HG03175 (cell line): ENCODE data around the gene LCNL1.
A peak's percentile ranks its signal among the peaks of the same experiment; 100 is the strongest.

Experiments
- ATAC-seq: cut with Tn5 transposase; IDR thresholded peaks from one replicate; pipeline ENCODE4 v1.9.1; 2021; ENCODE audit warnings: mild to moderate bottlenecking, moderate library complexity; ENCODE audit not compliant: unreplicated experiment

LCNL1 gene

DNA sequence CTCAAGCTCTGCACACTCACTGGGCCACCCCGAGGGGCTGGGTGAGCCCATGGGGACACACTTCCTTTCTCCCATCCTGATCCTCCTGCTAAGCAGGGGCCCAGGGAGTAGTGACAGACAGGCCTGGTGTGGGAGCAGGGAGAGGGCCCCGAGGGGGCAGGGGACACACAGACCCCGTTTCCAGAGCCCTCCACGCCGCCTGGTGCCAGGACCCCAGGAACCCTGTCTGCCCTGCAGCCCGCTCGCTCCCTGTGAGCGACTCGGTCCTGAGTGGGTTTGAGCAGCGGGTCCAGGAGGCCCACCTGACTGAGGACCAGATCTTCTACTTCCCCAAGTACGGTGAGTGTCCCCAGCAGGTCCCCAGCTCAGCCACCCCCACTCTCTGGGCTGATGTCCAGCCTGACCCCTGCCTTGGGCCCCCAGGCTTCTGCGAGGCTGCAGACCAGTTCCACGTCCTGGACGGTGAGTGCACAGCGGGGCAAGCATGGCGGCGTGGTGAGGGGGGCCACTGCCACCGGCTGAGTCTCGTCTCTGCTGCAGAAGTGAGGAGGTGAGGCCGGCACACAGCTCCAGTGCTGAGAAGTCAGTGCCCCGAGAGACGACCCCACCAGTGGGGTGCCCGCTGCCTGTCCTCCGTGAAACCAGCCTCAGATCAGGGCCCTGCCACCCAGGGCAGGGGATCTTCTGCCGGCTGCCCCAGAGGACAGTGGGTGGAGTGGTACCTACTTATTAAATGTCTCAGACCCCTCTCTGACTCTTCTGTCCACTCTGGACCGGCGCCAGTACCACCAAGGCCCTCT lies 36.4 kb upstream of the LCNL1 start:
- no peak for ATAC-seq

DNA sequence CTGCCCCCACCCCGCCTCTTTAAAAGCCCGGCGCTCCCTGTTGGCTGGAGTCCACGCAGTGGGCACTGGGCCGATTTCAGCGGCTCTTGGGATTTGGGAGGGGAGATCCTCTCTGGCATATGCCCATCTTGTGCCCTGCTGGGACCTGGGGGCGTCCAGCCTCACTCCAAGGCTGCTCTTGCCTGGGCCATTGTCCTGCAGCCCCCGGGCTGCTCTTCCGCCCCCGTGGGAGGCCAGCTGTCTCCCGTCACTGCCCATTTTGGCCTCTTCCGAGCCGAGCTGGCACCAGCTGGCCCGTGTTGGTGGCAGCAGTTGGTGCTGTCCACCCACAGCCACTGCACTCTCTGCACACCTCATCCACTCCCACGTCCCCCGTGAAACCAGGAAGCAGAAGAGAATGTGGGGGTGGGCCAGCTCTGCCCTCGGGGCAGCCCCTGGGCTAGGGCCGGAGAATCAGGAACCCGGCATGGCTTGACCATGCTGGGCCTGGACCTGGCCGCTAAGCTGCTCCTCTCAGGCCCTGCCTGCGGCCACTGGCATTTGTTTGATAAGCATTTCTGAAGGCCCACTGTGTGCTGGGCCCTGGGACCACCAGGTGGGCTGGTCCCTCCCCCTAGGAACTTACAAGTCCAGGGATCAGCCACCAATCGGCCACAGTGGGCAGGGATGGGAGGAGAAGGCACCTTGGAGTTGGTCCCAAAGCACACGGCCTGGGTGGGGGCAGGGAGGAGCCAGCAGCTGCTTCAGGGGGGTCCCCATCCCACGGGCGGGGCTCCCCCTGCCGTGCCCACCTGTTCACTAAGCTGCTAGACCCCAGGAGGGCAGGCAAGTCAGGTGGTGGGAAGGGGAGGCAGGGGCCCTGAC lies 35.5 kb upstream of the LCNL1 start:
- no peak for ATAC-seq

DNA sequence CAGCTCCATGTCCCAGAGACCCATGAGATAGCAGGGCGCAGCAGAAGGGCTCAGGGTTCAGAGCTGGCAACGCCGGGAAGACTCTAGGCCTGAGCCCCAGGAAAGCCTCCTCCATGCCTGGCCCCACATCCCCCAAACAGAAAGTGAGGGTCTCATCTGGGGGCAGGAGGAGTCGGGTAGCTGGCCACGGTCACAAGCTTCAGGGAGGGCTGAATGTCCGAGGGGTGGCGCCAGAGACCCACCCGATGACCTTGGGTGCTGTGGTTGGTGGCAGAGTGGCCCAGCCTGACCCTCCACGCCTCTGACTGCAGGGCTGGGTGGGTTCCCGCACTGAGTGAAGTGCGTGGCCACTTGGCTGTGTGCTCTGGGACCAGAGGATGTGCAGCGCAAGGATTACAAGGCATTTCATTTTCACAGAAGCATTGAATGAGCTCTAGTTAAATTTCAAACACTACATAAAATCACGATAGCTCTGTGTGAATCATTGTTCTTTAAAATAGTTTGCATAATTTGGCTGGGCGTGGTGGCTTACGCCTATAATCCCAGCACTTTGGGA lies 34.8 kb upstream of the LCNL1 start:
- no peak for ATAC-seq

DNA sequence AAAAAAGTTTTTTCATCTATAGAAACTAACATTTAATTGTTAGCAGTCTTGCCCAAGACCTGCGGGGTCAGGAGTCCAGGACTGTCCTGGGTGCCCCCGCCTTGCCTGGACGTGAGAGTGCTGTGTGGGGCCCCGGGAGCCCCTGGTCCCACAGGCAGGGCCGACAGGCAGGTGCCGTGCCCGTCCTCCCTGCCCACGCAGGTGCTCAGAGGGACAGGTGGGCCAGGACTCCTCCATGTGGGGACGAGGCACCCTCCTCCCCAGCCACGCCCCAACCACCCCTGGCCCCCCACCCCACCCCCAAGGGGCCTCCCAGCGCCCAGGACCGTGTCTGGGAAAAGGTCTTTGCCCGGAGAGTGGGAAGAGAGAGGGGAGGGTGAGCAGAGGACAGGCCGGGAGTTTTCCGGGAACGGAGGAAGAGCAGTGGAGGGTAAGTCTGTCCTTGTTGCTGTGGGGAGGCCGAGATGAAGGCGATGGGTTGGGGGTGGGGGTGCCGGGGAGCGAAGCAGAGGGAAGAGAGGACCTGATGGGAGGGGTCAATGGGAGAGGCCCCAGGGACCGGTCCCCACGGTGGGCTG lies 33.5 kb upstream of the LCNL1 start:
- ATAC-seq, result no peak

DNA sequence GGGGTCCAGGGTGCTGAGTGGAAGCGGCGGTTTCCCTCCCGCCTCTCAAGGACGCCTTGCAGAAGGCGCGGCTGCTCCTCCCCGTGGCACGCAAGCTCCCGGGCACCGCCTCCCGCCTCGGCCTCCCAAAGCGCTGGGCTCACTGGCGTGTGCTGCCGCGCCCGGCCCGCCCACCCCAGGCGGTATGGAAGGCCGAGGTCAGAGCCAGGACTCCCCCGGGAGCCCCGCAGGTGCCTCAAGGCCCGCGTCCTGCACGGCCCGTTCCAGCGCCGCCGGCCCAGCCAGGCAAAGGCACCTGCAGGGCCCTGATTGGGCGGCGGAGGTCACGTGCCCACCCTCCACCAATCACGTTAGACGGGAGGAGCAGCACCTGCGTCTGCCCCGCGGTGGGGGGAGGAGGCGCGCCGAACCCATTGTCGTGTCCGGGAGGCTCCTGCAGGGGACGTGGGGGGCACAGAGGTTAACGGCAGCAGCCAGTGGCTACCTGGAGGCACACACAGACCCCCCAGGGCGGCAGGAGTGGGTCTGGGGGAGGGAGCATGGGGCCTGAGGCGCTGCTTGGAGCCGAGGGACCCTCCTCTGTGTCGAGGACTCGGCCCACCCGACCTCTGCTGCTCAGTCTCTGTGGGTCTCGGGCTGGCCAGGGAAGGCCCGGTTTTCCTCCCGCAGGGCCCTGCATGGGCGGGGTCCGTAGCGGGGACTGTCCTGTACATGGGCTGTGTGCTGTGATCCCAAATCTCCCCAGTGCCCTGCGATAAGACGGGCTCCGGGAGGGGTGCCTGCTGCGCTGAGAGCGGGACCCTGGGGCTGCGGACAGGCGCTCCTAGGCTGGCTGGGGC lies 32.8 kb upstream of the LCNL1 start:
- ATAC-seq, result peak; percentile 91

DNA sequence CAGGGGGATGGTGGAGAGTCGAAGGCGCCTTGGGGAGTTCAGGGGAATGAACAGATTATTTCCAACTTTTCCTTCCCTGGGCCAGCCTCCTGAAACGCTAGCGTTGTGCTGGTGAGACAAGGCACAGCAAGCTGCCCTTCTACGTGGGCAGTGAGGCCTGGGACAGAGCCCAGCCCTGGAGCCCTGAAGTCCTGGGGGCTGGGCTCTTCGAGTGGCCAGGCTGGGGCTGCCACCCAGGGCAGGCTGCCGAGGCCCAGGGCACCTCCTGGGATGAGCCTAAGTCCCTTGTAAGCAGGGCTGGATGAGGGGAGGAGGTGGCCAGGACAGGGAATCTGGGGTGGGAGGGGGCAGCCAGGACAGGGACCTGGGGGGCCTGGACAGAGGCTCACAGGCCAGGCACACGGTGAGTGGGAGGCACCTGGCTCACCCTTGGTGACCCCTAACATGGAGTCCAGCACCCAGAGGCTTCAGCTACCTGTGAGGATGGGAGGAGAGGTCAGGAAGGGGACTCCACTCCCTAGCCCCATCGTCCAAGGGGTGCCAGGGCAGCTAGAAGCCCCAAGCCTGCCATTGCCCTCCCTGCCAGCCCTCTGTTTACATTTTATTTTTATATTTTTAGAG lies 32.0 kb upstream of the LCNL1 start:
- ATAC-seq, result no peak

DNA sequence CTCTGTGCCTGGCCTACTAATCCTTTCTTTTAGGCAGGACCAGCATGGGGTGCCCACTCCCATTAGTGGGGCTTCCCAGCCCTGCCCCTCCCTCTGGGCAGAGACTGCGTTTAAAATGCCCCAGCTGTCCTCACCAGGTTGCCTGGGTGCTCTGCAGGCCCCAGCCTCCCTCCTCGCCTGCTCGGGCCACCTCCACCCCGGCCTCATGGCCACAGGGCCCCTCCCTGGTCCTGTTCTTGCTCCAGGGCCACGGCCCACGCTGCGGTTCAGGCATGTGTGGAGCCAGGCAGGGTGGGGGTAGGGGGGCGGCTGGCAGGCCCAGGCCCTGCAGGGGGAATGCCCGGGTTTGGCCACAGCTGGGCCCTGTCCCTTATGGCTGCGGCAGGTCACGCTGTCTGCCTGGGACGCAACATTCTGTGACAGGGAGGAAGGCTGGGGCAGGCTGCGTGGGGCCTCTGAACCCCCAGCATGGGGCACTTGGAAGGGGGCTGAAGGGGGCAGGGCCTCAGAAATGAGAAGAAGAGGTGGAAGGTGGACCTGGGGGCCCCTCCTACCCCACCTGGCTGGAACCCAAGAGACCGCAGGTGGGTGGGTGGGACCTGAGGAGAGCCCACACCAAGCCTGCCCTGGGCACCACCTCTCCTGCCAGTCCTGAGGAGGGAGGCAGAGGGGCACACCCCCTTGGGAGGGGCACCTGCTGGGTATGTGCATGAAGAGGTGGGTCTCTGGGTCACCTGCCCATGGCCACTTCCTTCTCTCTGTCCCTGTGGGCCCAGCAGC lies 31.1 kb upstream of the LCNL1 start, which contains the start of gene LCN12:
Gene LCN12 (plus strand): TSS at position 733 of the 780 bp plus-strand sequence. CDS start 55 bp downstream, outside the sequence.
- no peak for ATAC-seq

DNA sequence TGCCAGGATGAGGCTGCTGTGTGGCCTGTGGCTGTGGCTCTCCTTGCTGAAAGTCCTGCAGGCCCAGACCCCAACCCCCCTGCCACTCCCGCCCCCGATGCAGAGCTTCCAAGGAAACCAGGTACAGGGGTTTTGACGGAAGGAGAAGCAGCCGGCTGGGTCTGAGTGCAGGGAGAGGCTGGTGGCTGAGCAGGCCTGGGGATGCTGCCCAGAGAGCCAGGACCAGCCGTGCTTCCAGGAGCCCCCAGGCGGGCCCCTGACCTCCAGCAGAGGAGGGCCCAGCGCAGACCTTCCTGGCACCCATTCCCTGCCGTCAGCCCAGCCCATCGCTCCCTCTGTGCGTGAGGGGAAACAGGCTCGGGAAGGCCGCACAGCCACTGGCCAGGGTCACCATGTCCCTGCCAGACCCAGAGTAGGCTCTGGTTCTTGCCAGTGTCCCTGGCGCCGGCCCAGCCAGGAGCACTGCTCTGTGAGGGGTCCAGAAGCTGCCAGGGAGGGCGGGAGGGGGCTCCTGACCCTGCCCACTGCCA lies 30.4 kb upstream of the LCNL1 start:
- ATAC-seq, result no peak

DNA sequence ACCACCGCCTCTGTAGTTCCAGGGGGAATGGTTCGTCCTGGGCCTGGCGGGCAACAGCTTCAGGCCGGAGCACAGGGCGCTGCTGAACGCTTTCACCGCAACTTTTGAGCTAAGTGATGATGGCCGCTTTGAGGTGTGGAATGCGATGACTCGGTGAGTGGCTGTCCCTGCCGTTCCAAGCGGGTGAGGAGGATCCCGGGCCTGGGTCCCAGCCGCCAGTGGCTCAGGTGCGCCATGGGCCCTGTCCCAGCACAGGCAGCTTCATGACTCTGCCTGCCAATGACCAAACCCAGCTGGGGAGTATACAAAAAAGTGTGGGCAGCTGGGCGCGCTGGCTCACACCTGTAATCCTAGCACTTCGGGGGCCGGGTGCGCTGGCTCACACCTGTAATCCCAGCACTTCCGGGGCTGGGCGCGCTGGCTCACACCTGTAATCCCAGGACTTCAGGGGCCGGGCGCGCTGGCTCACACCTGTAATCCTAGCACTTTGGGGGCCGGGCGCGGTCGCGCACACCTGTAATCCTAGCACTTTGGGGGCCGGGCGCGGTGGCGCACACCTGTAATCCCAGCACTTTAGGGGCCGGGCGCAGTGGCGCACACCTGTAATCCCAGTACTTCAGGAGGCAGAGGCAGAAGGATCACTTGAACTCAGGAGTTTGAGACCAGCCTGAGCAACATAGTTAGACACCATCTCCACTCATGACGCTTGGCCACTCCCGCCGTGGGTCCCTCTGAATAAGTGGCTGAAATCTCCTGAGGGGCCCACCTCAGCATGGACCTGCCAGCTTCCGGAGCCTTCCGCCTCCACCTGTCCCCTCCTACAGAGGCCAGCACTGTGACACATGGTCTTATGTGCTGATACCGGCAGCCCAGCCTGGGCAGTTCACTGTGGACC lies 29.7 kb upstream of the LCNL1 start:
- ATAC-seq, result no peak

DNA sequence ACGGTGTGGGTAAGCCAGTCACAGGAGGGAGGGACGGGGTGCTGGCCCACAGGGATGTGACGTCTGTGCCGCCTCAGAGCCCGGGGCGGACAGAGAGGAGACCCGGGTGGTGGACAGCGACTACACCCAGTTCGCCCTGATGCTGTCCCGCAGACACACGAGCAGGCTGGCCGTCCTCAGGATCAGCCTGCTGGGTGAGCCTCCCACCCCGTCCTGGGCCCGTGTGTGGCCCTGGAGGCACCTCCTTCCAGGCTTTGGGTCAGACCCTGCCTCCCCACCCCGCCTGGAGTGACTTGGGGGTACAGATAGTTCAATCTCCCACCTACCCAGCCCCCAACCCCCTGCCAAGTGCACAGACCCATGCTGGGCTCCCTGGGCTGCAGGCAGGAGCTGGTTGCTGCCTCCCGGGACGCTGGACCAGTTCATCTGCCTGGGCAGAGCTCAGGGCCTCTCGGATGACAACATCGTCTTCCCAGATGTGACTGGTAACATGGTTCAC lies 29.0 kb upstream of the LCNL1 start:
- no peak for ATAC-seq

DNA sequence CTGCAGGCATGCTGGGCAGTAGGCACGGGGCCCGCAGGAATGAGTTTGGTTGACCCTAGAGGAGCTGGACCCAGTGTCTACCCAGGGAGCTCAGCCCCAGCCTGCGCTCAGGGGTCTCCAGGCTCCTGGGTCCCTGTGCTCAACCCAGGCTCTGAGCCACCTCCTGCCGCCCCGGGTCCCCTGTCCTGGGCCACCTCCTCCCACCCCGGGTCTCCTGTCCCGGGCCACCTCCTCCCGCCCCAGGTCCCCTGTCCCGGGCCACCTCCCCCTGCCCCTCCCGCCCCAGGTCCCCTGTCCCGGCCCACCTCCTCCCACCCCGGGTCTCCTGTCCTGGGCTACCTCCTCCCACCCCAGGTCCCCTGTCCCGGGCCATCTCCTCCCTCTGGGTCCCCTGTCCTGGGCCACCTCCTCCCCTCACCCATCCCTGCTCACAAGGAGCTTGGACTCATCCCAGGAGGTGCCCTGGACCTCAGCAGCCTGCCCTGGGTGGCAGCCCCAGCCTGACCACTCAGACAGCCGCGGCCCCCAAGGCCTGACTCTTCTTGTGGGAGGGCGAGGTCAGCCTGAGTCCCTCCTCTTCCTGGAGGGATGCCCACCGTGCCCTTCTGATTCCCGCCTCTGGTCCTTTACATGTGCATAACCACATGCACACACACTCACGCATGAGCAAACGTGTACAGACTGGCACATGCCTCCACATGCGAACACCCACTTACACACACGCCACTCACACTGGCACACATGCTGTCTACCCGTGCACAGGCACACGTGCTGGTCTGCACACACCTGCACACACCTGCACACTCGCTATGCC lies 28.3 kb upstream of the LCNL1 start:
- ATAC-seq, result no peak

DNA sequence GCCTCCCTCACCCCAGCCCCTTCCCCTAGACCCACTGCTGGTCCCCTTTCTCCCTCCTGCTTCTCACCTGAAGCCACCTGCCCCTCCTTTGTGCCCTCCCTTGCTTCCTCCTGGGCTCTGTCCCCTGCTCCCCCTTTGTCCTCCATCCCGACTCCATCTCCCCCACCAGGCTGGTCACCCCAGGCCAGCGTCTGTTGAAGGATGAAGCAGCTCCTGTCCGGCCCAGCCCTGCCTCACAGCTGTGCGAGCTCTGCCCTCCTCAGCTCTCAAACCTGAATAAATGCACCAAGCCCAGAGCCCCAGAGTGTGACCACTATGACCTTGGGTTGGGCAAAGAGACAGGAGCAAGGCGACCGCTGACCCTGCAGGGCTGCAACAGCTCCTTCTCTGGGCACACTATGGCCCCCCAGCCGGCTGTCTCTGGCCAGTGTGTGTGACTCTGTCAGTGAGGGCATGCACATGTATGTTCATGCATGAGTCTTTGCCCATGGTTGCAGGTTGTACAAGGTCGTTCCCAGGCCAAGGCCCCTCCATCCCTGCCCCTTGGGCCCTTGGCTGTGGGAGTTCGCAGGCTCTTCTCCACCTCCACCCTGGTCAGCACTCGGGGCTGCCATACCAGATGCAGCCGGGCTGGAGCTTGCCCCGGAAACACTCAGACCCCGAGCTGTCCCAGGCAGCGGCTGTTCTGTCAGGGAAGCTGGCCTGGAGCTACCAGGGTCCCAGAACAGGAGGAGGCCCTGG lies 27.4 kb upstream of the LCNL1 start:
- no peak for ATAC-seq

DNA sequence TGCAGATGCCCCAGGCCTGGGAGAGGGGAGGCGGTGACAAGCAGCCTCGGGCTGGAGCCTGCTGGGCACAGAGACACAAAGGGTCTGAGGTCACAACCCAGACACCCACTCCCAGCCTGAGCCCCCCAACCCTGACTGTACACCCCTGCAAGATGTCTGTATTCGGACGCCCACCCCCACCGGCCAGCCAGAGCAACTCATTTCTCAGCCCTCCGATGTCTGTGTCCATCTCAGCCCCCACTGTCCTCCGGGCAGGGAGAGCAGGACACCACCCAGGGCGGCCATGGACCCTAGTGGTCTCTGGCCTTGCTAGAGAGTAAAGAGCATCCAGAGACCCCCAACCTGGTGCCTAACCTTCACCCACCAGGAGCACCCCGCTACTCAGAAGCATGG lies 26.9 kb upstream of the LCNL1 start:
- no peak for ATAC-seq

DNA sequence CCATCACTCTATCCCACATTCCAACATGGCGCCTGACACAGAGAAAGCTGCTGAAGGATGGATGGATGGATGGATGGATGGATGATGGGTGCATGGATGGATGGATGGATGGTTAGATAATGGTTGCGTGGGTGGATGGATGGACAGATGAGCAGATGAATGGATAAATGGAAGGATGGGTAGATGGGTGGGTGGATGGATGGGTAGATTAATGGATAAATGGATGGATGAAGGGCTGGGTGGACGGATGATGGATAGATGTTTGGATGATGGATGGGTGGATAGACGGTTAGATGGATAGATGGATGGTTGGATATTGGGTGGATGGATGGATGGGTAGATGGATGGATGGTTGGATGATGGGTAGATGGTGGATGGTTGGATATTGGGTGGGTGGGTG lies 26.2 kb upstream of the LCNL1 start:
- no peak for ATAC-seq

DNA sequence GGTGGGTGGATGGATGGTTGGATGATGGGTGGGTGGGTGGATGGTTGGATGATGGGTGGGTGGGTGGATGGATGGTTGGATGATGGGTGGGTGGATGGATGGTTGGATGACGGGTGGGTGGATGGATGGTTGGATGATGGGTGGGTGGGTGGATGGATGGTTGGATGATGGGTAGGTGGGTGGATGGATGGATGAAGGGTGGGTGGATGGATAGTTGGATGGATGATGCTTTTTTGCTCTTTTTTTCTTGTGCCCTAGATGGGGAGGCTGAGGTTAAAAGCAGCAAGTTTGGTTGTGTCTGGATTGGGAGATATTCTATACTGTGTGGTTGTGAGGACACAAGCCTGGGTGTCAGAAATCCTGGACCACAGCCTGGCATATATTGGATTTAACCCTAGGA lies 25.3 kb upstream of the LCNL1 start:
- no peak for ATAC-seq

DNA sequence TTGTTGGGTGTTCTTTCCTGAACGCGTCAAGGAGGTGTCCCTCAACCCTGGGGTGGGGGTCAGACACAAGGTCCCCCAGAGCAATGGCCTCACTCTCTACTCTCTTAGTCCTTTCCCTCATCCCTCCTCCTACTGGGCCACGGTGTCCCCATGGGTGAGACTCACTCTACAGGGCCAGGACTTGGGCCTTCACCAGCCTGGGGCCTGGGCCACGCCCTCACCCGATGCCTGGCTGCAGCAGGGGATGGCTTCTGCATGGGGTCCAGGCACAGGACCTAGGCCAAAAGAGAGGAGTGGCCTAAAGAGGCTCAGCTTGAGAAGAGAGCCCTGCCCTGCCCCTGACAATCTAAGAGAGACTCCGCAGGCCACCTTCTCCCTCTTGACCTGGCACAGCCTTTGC lies 24.9 kb upstream of the LCNL1 start:
- ATAC-seq, result no peak
